ENCODE results near the gene GPC6.

The GPC6 gene

GRCh38 chr13:93226623-93227279 lies at the start of gene GPC6:
GPC6 (plus strand) TSS chr13:93226807.
- TF ChIP-seq CTCF (conservative IDR thresholded peaks at IDR 0.05) = no peak
- peak within 1 kb of the TSS; percentile 84 for H3K27ac ChIP-seq

DNA sequence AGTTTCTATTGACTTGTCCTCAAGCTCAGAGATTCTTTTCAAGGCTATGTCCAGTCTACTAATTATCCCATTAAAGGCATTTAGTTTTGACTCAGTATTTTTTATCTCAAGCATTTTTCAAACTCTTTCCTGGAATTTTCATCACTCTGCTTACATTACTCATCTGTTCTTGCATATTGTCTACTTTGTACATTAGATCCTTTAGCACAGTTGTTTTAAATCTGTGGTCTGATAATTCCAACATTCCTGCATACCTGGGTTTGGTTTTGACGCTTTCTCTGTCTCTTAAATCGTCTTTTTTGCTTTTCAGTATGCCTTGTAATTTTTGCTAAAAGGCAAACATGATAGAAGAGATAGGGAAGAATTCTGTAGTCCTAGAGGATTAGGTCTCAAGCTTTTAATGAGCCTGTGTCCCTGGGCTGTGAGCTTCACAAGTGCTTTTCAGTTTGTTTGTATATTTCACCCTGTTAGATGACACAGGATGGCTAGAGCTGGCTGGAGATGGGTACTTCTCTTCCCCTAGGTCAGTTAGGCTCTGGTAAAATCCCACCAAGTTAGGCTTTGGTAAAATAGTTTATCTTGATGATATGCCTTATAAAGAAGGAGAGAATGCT lies 46.1 kb upstream of the GPC6 start:
- TF ChIP-seq CTCF (conservative IDR thresholded peaks at IDR 0.05) = no peak
- H3K27ac ChIP-seq = no peak overlapping the region

DNA sequence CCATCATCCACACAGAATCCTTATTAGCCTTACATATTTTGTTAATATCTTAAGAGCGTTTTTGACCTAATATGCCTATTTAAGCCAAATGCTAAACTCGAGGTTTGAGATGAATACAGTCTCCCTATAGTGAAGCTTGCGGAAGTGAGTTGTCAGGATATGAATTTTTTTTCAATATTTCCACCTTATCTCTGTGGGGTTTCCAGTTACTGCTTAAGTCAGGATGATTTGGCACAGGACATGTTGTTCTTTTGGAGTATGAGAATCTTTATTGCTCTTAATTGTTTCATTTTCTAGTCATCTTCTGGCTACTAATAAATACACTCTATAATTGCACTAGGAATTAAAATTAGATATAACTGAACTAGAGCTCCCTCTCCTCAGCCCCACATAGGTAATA lies 44.2 kb upstream of the GPC6 start:
- no peak overlapping the region for H3K27ac ChIP-seq
- no peak for TF ChIP-seq CTCF (conservative IDR thresholded peaks at IDR 0.05)

DNA sequence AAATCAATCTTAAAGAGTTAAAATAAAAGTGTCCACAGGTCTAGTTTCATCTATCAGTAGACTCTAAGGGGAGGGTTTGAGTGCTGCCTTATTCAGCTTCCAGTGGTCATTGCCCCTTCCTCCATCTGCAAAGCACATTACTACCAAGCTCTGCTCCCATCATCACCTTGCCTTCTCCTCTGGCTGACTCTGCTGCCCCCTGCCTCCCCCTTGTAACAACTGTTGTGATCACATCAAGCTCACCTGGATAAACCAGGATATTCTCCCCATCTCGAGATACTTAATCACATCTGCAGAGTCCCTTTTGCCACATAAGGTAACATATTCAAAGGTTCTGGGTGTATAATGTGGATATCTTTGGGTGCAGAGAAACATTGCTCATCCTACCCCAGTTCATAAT lies 43.3 kb upstream of the GPC6 start:
- TF ChIP-seq CTCF (conservative IDR thresholded peaks at IDR 0.05) = no peak
- no peak overlapping the region for H3K27ac ChIP-seq

- peak overlapping the region; percentile 58 for H3K27ac ChIP-seq
- no peak for TF ChIP-seq CTCF (conservative IDR thresholded peaks at IDR 0.05)
Measured at GRCh38 chr13:93190006-93190405, 36.6 kb upstream of the GPC6 start.

DNA sequence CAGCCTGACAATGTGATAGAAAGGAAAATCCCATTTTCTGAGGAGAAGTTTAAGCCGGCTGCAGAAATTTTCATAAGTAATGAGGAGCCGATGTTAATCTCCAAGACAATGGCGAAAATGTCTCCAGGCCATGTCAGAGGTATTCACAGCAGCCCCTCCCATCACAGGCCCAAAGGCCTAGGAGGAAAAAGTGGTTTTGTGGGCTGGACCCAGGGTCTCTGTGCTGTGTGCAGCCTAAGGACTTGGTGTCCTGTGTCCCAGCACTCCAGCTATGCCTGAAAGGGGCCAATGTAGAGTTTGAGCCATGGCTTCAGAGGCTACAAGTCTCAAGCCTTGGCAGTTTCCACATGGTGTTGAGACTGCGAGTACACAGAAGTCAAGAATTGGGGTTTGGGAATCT lies 32.9 kb upstream of the GPC6 start:
- no peak overlapping the region for H3K27ac ChIP-seq
- no peak for TF ChIP-seq CTCF (conservative IDR thresholded peaks at IDR 0.05)

- TF ChIP-seq CTCF (conservative IDR thresholded peaks at IDR 0.05) = no peak
- peak overlapping the region; percentile 63; the same call in 1 of the 2 replicates for H3K27ac ChIP-seq
Measured at GRCh38 chr13:93199856-93200255, 26.8 kb upstream of the GPC6 start.
